Keratinocyte (primary cell): ENCODE results near the gene GAPVD1. TPM values are rescaled to one million over a fixed set of nuclear protein-coding genes. Genes with fewer than 3 reads are reported as not detected.

Source experiments
- DNase-seq: peaks from one replicate; pipeline ENCODE4 v3.0.0-alpha.2; 2011; ENCODE audit warnings: low read depth, missing footprints, low spot score
- FAIRE-seq: peaks from 2 replicates; lab custom pipeline; 2011; peaks lifted over from hg19 to GRCh38; lab: Jason Lieb, UNC
- H2AFZ ChIP-seq: 2 replicates; pipeline ENCODE4 v1.6.0; 2012; ENCODE audit warnings: low read length, control low read depth, inconsistent platforms; ENCODE audit not compliant: control insufficient read depth
- H3K27ac ChIP-seq: 2 replicates; pipeline ENCODE4 v1.5.1; 2011; ENCODE audit warnings: low read length; ENCODE audit not compliant: control insufficient read depth, insufficient read depth
- H3K27me3 ChIP-seq: 3 replicates; pipeline ENCODE4 v1.6.0; 2011; ENCODE audit warnings: low read length; ENCODE audit not compliant: control insufficient read depth, insufficient read depth; ENCODE audit errors: extremely low read depth
- H3K36me3 ChIP-seq, 2 experiments: 2 replicates in 1 of 2; 3 replicates in 1 of 2; pipeline ENCODE4 v1.5.1; 2011; ENCODE audit warnings: low read length in 2 of 2, mild to moderate bottlenecking in 1 of 2; ENCODE audit not compliant: control insufficient read depth in 2 of 2, insufficient read depth in 2 of 2; ENCODE audit errors: extremely low read depth in 1 of 2
- H3K4me1 ChIP-seq: 3 replicates; pipeline ENCODE4 v1.5.1; 2011; ENCODE audit warnings: low read length; ENCODE audit not compliant: control insufficient read depth, insufficient read depth; ENCODE audit errors: extremely low read depth
- H3K4me2 ChIP-seq: 3 replicates; pipeline ENCODE4 v1.6.0; 2011; ENCODE audit warnings: low read depth, low read length; ENCODE audit not compliant: control insufficient read depth, insufficient read depth; ENCODE audit errors: extremely low read depth
- H3K4me3 ChIP-seq, 3 experiments: fragments of 200-600 bp in 1 of 3; sonication (generic) in 1 of 3; 2 replicates in 2 of 3; 3 replicates in 1 of 3; pipeline ENCODE4 v1.5.1; 2011 to 2016; ENCODE audit warnings: low read length in 3 of 3, mild to moderate bottlenecking in 3 of 3, control low read depth in 2 of 3, inconsistent platforms in 1 of 3, low read depth in 1 of 3, mixed read lengths in 1 of 3, mixed run types in 1 of 3, moderate library complexity in 1 of 3; ENCODE audit not compliant: control insufficient read depth in 2 of 3, insufficient read depth in 2 of 3; ENCODE audit errors: extremely low read depth in 1 of 3
- H3K79me2 ChIP-seq: 2 replicates; pipeline ENCODE4 v1.6.0; 2012; ENCODE audit warnings: low read length; ENCODE audit not compliant: control insufficient read depth, insufficient read depth
- H3K9ac ChIP-seq: 3 replicates; pipeline ENCODE4 v1.6.0; 2011; ENCODE audit warnings: low read length; ENCODE audit not compliant: control insufficient read depth, insufficient read depth; ENCODE audit errors: extremely low read depth
- H3K9me1 ChIP-seq: 3 replicates; pipeline ENCODE4 v1.6.0; 2011; ENCODE audit warnings: low read length; ENCODE audit not compliant: control insufficient read depth, insufficient read depth; ENCODE audit errors: extremely low read depth
- H3K9me3 ChIP-seq: 2 replicates; pipeline ENCODE4 v1.5.1; 2012; ENCODE audit warnings: low read depth, low read length; ENCODE audit not compliant: control insufficient read depth
- H4K20me1 ChIP-seq: 3 replicates; pipeline ENCODE4 v1.6.0; 2011; ENCODE audit warnings: low read length; ENCODE audit not compliant: control insufficient read depth, insufficient read depth; ENCODE audit errors: extremely low read depth
- EZH2 ChIP-seq: IDR thresholded peaks from one replicate; pipeline ENCODE4 v1.6.1; 2012; ENCODE audit warnings: inconsistent platforms, mild to moderate bottlenecking, low read length, moderate library complexity
- dilution Hi-C: fragments of 300-500 bp; cut with MboI; formaldehyde crosslinking; loops from one replicate; pipeline ENCODE4 v1.7.0; 2020; ENCODE audit warnings: low sequenced_read_pairs; ENCODE audit not compliant: extremely low pct_ligation_motif_present
- polyA plus RNA-seq, 5 experiments: library from polyadenylated mRNA; depleted of rRNA in 3 of 5; stranded (reverse) in 3 of 5; stranded (forward) in 1 of 5; unstranded in 1 of 5; fragments of >200 nt; gene quantifications; 1 replicate in 1 of 5; 2 replicates in 3 of 5; 3 replicates in 1 of 5; pipeline versions ENCODE4 v1.2.1 to v1.2.3, GENCODE V29; 2011 to 2012; ENCODE audit warnings: missing spikeins in 2 of 5, low read depth in 1 of 5, low replicate concordance in 1 of 5
- TF ChIP-seq, protein P1 (sequence below), 3 experiments: IDR thresholded peaks in 1 of 3; conservative IDR thresholded peaks in 1 of 3; optimal IDR thresholded peaks in 1 of 3; 2 replicates in 2 of 3; 3 replicates in 1 of 3; pipeline versions ENCODE3 to v1.5.1; 2011; ENCODE audit warnings: low read length in 3 of 3, mild to moderate bottlenecking in 3 of 3, moderate library complexity in 2 of 3, control low read depth in 1 of 3, inconsistent platforms in 1 of 3; ENCODE audit not compliant: insufficient read depth in 2 of 3; ENCODE audit errors: extremely low read depth in 1 of 3

The GAPVD1 gene
- polyA plus RNA-seq, 1 donor (not counting 4 experiments of a cell fraction or from before 2014, with no cell fraction given), result 23.2 TPM

DNA sequence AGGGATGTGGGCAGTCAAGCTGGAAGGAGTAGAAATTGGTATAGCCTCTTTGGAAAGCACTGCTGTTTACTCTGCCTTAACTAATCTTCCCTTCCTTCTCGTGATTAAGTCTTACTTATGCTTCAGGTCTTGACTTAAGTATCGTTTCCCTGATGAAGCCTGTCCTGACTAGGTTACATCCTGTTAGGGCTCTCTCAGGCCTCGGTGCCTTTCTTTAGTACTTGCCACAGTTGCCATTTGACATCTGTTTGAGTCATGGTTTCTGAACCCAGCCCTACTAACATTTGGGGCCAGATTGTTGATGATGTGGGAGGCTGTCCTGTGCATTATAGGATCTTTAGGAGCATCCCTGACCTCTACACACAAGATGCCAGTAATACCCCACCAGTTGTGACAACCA, 94.4 kb downstream of the GAPVD1 start:
- no peak overlapping the region for H3K4me2 ChIP-seq
- no peak overlapping the region for H2AFZ ChIP-seq
- H3K9me1 ChIP-seq, result no peaks in the 10 kb centered on the region
- H3K27me3 ChIP-seq, result no peaks in the 10 kb centered on the region
- no peak overlapping the region for H3K27ac ChIP-seq
- H3K4me1 ChIP-seq, result no peaks in the 10 kb centered on the region
- no peak for DNase-seq
- dilution Hi-C loops, result no loop called here
- no peak for FAIRE-seq
- no peaks in the 10 kb centered on the region for H3K9me3 ChIP-seq
- no peak overlapping the region for H3K4me3 ChIP-seq
- H4K20me1 ChIP-seq, result no peaks in the 10 kb centered on the region
- no peak overlapping the region for H3K9ac ChIP-seq
- no peak for TF ChIP-seq EZH2
- TF ChIP-seq, protein P1, sequence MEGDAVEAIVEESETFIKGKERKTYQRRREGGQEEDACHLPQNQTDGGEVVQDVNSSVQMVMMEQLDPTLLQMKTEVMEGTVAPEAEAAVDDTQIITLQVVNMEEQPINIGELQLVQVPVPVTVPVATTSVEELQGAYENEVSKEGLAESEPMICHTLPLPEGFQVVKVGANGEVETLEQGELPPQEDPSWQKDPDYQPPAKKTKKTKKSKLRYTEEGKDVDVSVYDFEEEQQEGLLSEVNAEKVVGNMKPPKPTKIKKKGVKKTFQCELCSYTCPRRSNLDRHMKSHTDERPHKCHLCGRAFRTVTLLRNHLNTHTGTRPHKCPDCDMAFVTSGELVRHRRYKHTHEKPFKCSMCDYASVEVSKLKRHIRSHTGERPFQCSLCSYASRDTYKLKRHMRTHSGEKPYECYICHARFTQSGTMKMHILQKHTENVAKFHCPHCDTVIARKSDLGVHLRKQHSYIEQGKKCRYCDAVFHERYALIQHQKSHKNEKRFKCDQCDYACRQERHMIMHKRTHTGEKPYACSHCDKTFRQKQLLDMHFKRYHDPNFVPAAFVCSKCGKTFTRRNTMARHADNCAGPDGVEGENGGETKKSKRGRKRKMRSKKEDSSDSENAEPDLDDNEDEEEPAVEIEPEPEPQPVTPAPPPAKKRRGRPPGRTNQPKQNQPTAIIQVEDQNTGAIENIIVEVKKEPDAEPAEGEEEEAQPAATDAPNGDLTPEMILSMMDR (optimal IDR thresholded peaks at IDR 0.05 in 1 of 3, IDR thresholded peaks at IDR 0.05 in 1 of 3, conservative IDR thresholded peaks at IDR 0.05 in 1 of 3; ENCODE audit: extremely low read depth in 1 of 3, insufficient read depth in 2 of 3, low read length in 3 of 3), result no peak
- peaks cover 29 to 31% of the 10 kb centered on the region in 2 experiments for H3K36me3 ChIP-seq
- no peaks in the 10 kb centered on the region for H3K79me2 ChIP-seq

GRCh38 chr9:125359011-125359410, 97.4 kb downstream of the GAPVD1 start:
- Histone ChIP-seq H3K9ac (no peak overlapping the region), H4K20me1 (no peaks in the 10 kb centered on the region), H3K27ac (no peak overlapping the region), H3K4me3 (no peak overlapping the region), H3K27me3 (no peaks in the 10 kb centered on the region), H3K9me1 (no peaks in the 10 kb centered on the region), H2AFZ (no peak overlapping the region), H3K36me3 (peaks cover 28 to 36% of the 10 kb centered on the region in 2 experiments), H3K4me1 (no peaks in the 10 kb centered on the region), H3K9me3 (no peaks in the 10 kb centered on the region), H3K79me2 (no peaks in the 10 kb centered on the region), H3K4me2 (no peak overlapping the region)
- no peak for FAIRE-seq
- no peak for DNase-seq
- dilution Hi-C loops, result no loop called here
- TF ChIP-seq EZH2, result no peak
- TF ChIP-seq, protein P1 (optimal IDR thresholded peaks at IDR 0.05 in 1 of 3, IDR thresholded peaks at IDR 0.05 in 1 of 3, conservative IDR thresholded peaks at IDR 0.05 in 1 of 3; ENCODE audit: extremely low read depth in 1 of 3, insufficient read depth in 2 of 3, low read length in 3 of 3), result no peak
